Measurements from ENCODE around the gene SPIN1.

Gene SPIN1

DNA sequence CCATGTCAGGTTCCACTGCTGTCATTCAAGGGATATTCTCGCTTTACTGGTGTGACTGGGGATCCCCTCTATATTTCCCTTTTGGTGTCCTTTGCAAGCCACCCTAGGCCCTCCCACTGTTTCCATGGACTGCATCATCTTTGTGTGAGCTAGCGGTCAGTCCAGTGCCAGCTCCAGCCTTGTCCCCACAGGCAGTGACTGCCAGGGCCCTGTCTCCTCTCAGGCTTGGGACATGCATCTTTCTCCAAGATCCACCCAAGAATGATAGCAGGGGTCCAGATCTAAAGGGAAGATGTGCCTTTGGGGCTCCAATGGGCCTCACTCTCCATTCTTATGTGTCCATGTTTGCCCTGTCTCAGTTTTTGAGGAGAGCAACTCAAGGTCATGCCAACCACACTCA, 109.0 kb downstream of the SPIN1 start:
- TF ChIP-seq, protein P1, sequence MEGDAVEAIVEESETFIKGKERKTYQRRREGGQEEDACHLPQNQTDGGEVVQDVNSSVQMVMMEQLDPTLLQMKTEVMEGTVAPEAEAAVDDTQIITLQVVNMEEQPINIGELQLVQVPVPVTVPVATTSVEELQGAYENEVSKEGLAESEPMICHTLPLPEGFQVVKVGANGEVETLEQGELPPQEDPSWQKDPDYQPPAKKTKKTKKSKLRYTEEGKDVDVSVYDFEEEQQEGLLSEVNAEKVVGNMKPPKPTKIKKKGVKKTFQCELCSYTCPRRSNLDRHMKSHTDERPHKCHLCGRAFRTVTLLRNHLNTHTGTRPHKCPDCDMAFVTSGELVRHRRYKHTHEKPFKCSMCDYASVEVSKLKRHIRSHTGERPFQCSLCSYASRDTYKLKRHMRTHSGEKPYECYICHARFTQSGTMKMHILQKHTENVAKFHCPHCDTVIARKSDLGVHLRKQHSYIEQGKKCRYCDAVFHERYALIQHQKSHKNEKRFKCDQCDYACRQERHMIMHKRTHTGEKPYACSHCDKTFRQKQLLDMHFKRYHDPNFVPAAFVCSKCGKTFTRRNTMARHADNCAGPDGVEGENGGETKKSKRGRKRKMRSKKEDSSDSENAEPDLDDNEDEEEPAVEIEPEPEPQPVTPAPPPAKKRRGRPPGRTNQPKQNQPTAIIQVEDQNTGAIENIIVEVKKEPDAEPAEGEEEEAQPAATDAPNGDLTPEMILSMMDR (conservative IDR thresholded peaks at IDR 0.05): no peak

DNA sequence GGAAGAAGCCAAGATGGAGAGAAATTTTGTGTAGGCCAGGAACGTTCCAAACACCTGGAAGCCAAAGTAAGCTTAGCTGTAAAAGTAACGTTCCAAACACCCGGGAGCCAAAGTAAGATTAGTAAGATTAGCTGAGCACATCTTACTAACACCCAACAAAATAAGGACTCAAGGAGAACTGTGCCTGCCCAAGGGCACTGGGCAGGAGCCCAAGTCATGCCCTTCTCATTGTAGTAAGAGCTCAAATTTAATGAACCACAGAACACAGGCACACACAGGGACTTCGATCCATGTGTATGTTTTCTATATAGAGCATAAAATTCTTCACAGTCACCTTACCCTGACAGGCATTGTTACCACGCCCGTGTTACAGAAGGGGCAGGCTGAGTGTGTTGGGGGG, 110.6 kb downstream of the SPIN1 start:
- no peak overlapping the region for H3K27ac ChIP-seq
- TF ChIP-seq, protein P1 (conservative IDR thresholded peaks at IDR 0.05): no peak
- TF ChIP-seq ZFX (IDR thresholded peaks at IDR 0.05): no peak

More for the DNA sequence above, 109.0 kb downstream of the SPIN1 start:
- no peak overlapping the region for H3K27ac ChIP-seq

GRCh38 chr9:88501086-88501485, 112.8 kb downstream of the SPIN1 start:
- TF ChIP-seq ZFX (IDR thresholded peaks at IDR 0.05): no peak
- TF ChIP-seq, protein P1 (conservative IDR thresholded peaks at IDR 0.05): no peak
- H3K27ac ChIP-seq: no peak overlapping the region

DNA sequence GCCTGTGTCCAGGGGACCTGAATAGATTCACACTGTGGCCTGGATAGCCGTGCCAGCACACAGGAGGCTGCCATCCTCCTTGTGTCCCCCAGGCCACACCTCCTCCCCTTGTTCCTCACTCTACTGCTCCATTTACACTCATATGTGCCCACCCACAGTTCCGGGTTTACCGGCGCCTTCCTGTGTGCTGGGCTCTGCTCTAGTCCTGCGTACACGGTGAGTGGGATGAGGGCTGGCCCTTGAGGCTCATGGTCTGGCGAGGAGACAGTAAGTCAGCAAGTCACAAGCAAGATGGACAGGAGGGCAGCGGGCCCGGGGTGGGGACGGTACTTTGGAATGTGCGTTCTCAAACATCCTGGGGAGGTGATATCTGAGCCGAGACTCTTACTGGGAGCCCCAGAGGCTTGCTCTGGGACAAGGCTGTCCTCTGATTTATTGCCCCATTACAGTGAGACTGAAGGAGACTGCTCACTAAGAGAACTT, 114.3 kb downstream of the SPIN1 start:
- TF ChIP-seq ZFX (IDR thresholded peaks at IDR 0.05): no peak
- TF ChIP-seq, protein P1 (conservative IDR thresholded peaks at IDR 0.05): no peak
- no peak overlapping the region for H3K27ac ChIP-seq

DNA sequence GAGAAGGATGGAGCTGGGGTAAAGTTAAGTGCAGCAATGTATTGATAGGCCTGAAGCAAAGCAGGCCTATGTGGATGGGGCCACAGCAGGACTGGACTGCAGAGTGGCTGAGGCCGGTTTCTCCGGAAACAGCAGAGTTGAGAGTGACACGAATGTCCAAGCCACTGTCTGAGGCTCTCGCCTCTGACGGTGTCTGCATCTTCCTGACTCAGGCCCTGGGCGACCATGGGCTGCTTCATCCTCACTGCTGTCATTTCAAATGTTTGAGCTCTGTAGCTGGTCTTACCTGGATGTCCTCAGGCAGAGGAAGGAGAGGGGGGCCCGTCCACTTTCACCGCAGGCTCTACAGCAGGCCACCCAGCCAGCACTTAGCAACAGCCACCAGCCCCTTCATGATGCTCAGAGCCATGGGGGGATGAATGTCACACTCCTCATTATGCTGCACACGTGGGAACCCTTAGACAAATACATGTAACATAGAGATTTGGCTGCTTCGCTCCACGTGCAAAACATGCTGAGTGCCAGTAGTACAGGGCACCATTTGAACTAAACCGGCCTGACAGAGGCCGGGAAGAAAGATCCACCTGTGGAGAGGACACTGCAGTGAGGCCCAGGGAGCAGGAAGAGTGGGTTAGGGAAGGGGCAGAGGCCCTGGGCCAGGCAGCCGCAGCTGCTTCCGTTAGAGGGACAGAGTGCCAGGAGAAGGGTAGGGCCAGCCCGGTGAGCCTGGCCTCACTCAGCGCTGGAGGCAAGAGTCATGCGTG, 115.0 kb downstream of the SPIN1 start:
- no peak overlapping the region for H3K27ac ChIP-seq
- TF ChIP-seq ZFX (IDR thresholded peaks at IDR 0.05): no peak
- TF ChIP-seq, protein P1 (conservative IDR thresholded peaks at IDR 0.05): no peak

GRCh38 chr9:88503845-88504764, 115.9 kb downstream of the SPIN1 start:
- no peak overlapping the region for H3K27ac ChIP-seq
- TF ChIP-seq, protein P1 (conservative IDR thresholded peaks at IDR 0.05): no peak
- no peak for TF ChIP-seq ZFX (IDR thresholded peaks at IDR 0.05)

GRCh38 chr9:88508326-88508725, 120.1 kb downstream of the SPIN1 start:
- TF ChIP-seq, protein P1 (conservative IDR thresholded peaks at IDR 0.05): no peak
- TF ChIP-seq ZFX (IDR thresholded peaks at IDR 0.05): no peak
- H3K27ac ChIP-seq: no peak overlapping the region

Measured in C4-2B (cell line).